Thyroid gland (tissue), 4 donors: Measurements from ENCODE around the gene EDEM1.

Source experiments
- CTCF ChIP-seq, 6 experiments: fragments of 200-600 bp in 3 of 6; fragments of 450-650 bp in 3 of 6; sonication (generic) in 3 of 6; IDR thresholded peaks; one replicate each; pipeline ENCODE4 v1.5.1; 2016 to 2019; ENCODE audit warnings: antibody characterized with exemption in 6 of 6, mild to moderate bottlenecking in 2 of 6, inconsistent platforms in 1 of 6, moderate library complexity in 1 of 6
- POLR2A ChIP-seq, 2 donors: fragments of 450-650 bp; IDR thresholded peaks; one replicate each; pipeline ENCODE4 v1.6.1; 2017; ENCODE audit warnings: antibody characterized with exemption in 2 of 2, mild to moderate bottlenecking in 2 of 2, moderate library complexity in 1 of 2

- TF ChIP-seq POLR2A (IDR thresholded peaks at IDR 0.05): no peak
- no peak for TF ChIP-seq CTCF (IDR thresholded peaks at IDR 0.05)
Observed at GRCh38 chr3:5248822-5249221, 61.3 kb downstream of the EDEM1 start.
